HEK293 (cell line): ENCODE results near the gene SERPINA10.
A peak's percentile ranks its signal among the peaks of the same experiment; 100 is the strongest.

Experiments
- CTCF ChIA-PET: fragments of 350-600 bp; formaldehyde crosslinking; extraction: SDS; loops from one replicate; lab custom pipeline; 2021; ENCODE audit warnings: antibody characterized with exemption; lab: Yijun Ruan, JAX
- POLR2A ChIA-PET: fragments of 300-600 bp; formaldehyde crosslinking; extraction: SDS; loops from one replicate; lab custom pipeline; 2020; ENCODE audit warnings: antibody characterized with exemption, inconsistent platforms; lab: Yijun Ruan, JAX
- H3K27ac ChIP-seq: fragments of 200-500 bp; sonication (Bioruptor generic); 2 replicates; pipeline ENCODE4 v1.5.1; 2014; ENCODE audit warnings: low read depth, low read length, control low read depth, inconsistent platforms; ENCODE audit errors: extremely low read depth
- H3K36me3 ChIP-seq, 2 experiments: fragments of 200-500 bp in 1 of 2; sonication (Bioruptor generic) in 1 of 2; 1 replicate in 1 of 2; 2 replicates in 1 of 2; pipeline ENCODE4 v1.5.1; 2014 to 2017; ENCODE audit warnings: inconsistent platforms in 2 of 2, low read length in 2 of 2; ENCODE audit not compliant: control insufficient read depth in 2 of 2, insufficient read depth in 1 of 2
- H3K4me1 ChIP-seq: fragments of 200-500 bp; sonication (Bioruptor generic); 2 replicates; pipeline ENCODE4 v1.5.1; 2014; ENCODE audit warnings: mild to moderate bottlenecking, low read length, inconsistent platforms; ENCODE audit not compliant: control insufficient read depth, insufficient read depth
- H3K4me3 ChIP-seq: 2 replicates; pipeline ENCODE4 v1.5.1; 2011; ENCODE audit warnings: low read depth, mild to moderate bottlenecking, control low read depth, low read length, moderate library complexity
- H3K9me3 ChIP-seq: fragments of 200-500 bp; sonication (Bioruptor generic); 2 replicates; pipeline ENCODE4 v1.5.1; 2014; ENCODE audit warnings: low read depth, low read length, inconsistent platforms; ENCODE audit not compliant: control insufficient read depth, insufficient read depth
- BCL11A ChIP-seq: fragments of 450-650 bp; formaldehyde crosslinking; IDR thresholded peaks from 2 replicates; pipeline ENCODE4 v1.5.1; 2016; ENCODE audit warnings: low read depth, missing biosample characterization, missing genetic modification characterization
- ELK4 ChIP-seq: IDR thresholded peaks from 2 replicates; pipeline ENCODE4 v1.6.1; 2011; ENCODE audit warnings: mild to moderate bottlenecking, low read depth, low read length, borderline replicate concordance
- GLIS1 ChIP-seq: fragments of 450-650 bp; formaldehyde crosslinking; IDR thresholded peaks from 2 replicates; pipeline ENCODE4 v1.5.1; 2016; ENCODE audit warnings: missing biosample characterization, missing genetic modification characterization
- GLIS2 ChIP-seq: fragments of 450-650 bp; formaldehyde crosslinking; IDR thresholded peaks from 2 replicates; pipeline ENCODE4 v1.5.1; 2016; ENCODE audit warnings: missing biosample characterization, missing genetic modification characterization
- HIC1 ChIP-seq: fragments of 450-650 bp; formaldehyde crosslinking; IDR thresholded peaks from 2 replicates; pipeline ENCODE4 v1.5.1; 2016; ENCODE audit warnings: missing biosample characterization, missing genetic modification characterization
- OSR2 ChIP-seq: fragments of 450-650 bp; formaldehyde crosslinking; IDR thresholded peaks from 2 replicates; pipeline ENCODE4 v1.5.1; 2016; ENCODE audit warnings: missing biosample characterization, missing genetic modification characterization
- SCRT1 ChIP-seq: fragments of 450-650 bp; formaldehyde crosslinking; IDR thresholded peaks from 2 replicates; pipeline ENCODE4 v1.5.1; 2016; ENCODE audit warnings: missing biosample characterization, missing genetic modification characterization, borderline replicate concordance
- SP2 ChIP-seq: fragments of 450-650 bp; formaldehyde crosslinking; IDR thresholded peaks from 2 replicates; pipeline ENCODE4 v1.5.1; 2016; ENCODE audit warnings: missing biosample characterization, missing genetic modification characterization
- TCF7L2 ChIP-seq: IDR thresholded peaks from 2 replicates; pipeline ENCODE4 v1.6.1; 2011; ENCODE audit warnings: low read depth, mild to moderate bottlenecking, inconsistent platforms, low read length, moderate library complexity, borderline replicate concordance
- ZIC2 ChIP-seq: fragments of 450-650 bp; formaldehyde crosslinking; IDR thresholded peaks from 2 replicates; pipeline ENCODE4 v1.5.1; 2016; ENCODE audit warnings: missing biosample characterization, missing genetic modification characterization
- ZNF169 ChIP-seq: fragments of 450-650 bp; formaldehyde crosslinking; IDR thresholded peaks from 2 replicates; pipeline ENCODE4 v1.5.1; 2016; ENCODE audit warnings: missing biosample characterization, missing genetic modification characterization
- ZNF292 ChIP-seq: fragments of 450-650 bp; formaldehyde crosslinking; IDR thresholded peaks from 2 replicates; pipeline ENCODE4 v1.5.1; 2016; ENCODE audit warnings: low read depth, missing biosample characterization, missing genetic modification characterization, borderline replicate concordance
- ZNF302 ChIP-seq: fragments of 450-650 bp; formaldehyde crosslinking; IDR thresholded peaks from 2 replicates; pipeline ENCODE4 v1.5.1; 2016; ENCODE audit warnings: missing biosample characterization, missing genetic modification characterization, low read depth
- ZNF324 ChIP-seq: fragments of 450-650 bp; formaldehyde crosslinking; IDR thresholded peaks from 2 replicates; pipeline ENCODE4 v1.5.1; 2016; ENCODE audit warnings: missing biosample characterization, missing genetic modification characterization
- ZNF335 ChIP-seq: fragments of 450-650 bp; formaldehyde crosslinking; conservative IDR thresholded peaks from 2 replicates; pipeline ENCODE4 v1.5.1; 2016; ENCODE audit warnings: missing biosample characterization, missing genetic modification characterization
- ZNF341 ChIP-seq: fragments of 450-650 bp; formaldehyde crosslinking; IDR thresholded peaks from 2 replicates; pipeline ENCODE4; 2016; ENCODE audit warnings: low read depth, missing biosample characterization, missing genetic modification characterization
- ZNF350 ChIP-seq: fragments of 450-650 bp; formaldehyde crosslinking; IDR thresholded peaks from 2 replicates; pipeline ENCODE4 v1.5.0; 2017; ENCODE audit warnings: missing biosample characterization, mild to moderate bottlenecking, missing genetic modification characterization
- ZNF37A ChIP-seq: fragments of 450-650 bp; IDR thresholded peaks from 2 replicates; pipeline ENCODE4 v1.5.1; 2018; ENCODE audit warnings: missing biosample characterization, missing genetic modification characterization
- ZNF473 ChIP-seq: fragments of 450-650 bp; formaldehyde crosslinking; IDR thresholded peaks from 2 replicates; pipeline ENCODE4 v1.5.1; 2017; ENCODE audit warnings: missing biosample characterization, missing genetic modification characterization
- ZNF530 ChIP-seq: fragments of 450-650 bp; formaldehyde crosslinking; IDR thresholded peaks from 2 replicates; pipeline ENCODE4 v1.5.1; 2016; ENCODE audit warnings: low read depth, missing biosample characterization, missing genetic modification characterization
- ZNF549 ChIP-seq: fragments of 450-650 bp; IDR thresholded peaks from 2 replicates; pipeline ENCODE4 v1.5.1; 2018; ENCODE audit warnings: missing biosample characterization, missing genetic modification characterization, mild to moderate bottlenecking, inconsistent platforms, moderate library complexity
- ZNF555 ChIP-seq: fragments of 450-650 bp; formaldehyde crosslinking; conservative IDR thresholded peaks from 2 replicates; pipeline ENCODE4 v1.5.1; 2017; ENCODE audit warnings: missing biosample characterization, mild to moderate bottlenecking, missing genetic modification characterization, inconsistent platforms
- ZNF560 ChIP-seq: fragments of 450-650 bp; formaldehyde crosslinking; IDR thresholded peaks from 2 replicates; pipeline ENCODE4 v1.5.1; 2017; ENCODE audit warnings: missing biosample characterization, missing genetic modification characterization, borderline replicate concordance
- ZNF654 ChIP-seq: fragments of 450-650 bp; formaldehyde crosslinking; IDR thresholded peaks from 2 replicates; pipeline ENCODE4 v1.5.1; 2016; ENCODE audit warnings: low read depth, missing biosample characterization, missing genetic modification characterization
- ZNF830 ChIP-seq: fragments of 450-650 bp; IDR thresholded peaks from 2 replicates; pipeline ENCODE4 v1.5.0; 2018; ENCODE audit warnings: missing biosample characterization, missing genetic modification characterization, low read depth, mild to moderate bottlenecking, moderate library complexity
- TF ChIP-seq, protein P1 (sequence below): fragments of 450-650 bp; formaldehyde crosslinking; IDR thresholded peaks from 2 replicates; pipeline ENCODE4 v1.5.1; 2016; ENCODE audit warnings: missing biosample characterization, missing genetic modification characterization

The SERPINA10 gene

DNA sequence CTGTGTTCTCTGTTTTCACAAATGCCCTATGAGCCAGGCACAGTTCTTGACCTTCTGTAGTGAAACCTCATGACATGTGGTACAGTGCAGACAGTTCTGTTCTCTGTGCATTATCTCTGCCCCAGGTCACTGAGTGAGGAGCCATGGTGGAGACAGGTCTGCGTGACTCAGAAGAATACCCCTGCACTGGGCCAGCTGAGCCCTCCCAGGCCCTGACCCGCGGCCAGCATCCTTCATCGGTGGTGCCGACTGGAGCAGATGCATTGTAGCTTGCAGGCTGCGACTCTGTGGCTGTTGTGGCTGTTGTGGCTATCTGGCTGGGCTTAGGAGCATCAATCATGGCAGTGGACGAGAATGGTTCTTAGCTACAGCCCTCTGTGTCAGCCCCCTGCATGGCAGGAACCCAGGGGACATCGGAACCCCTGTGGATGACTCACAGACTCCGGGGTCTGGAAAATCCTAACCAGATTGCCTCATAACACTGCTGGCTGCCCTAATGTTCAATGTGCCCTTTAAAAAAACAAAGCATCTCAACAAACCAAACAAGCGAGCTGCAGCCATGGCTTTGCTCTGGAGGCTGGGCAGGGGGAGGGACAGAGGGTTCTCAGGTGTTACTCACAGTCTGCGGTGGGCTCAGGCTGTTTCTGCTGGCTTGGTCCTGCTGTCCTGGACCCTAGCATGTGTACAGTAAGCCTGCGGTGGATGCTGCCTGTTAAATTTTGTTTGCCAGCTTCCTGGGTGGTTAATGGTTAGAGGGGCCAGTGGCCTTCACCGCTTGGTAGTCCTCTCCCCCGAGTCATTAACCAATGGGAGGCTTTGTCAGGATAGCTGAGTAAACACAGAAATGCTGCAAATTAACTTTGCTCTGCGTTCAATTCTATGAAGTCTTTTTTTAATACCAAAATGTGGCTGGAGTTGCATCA lies 29.8 kb upstream of the SERPINA10 start, which contains the start of gene SERPINA6:
TSS of gene SERPINA6 (minus strand) at position 689 of the 923 bp plus-strand sequence. CDS start 8,688 bp downstream, outside the sequence.
- H3K4me3 ChIP-seq, result no peak within 1 kb of the TSS
- ChIA-PET CTCF (interaction anchor here (1.3 kb wide), 1 partner anchor 14 kb away, joined by 3 read pairs; no protein-coding TSS in a partner anchor), POLR2A (no interaction called here)
- no peaks in the 10 kb centered on the region for H3K4me1 ChIP-seq
- no peaks in the 10 kb centered on the region for H3K9me3 ChIP-seq
- no peak within 1 kb of the TSS for H3K27ac ChIP-seq
- no peaks in the 10 kb centered on the region for H3K36me3 ChIP-seq
- no peak for TF ChIP-seq ZNF341
- TF ChIP-seq GLIS1 (tag by site-specific recombination), result peak; percentile 69
- TF ChIP-seq GLIS2 (tag by site-specific recombination), result peak; percentile 19; the same call in 1 of the 2 replicates
- no peak for TF ChIP-seq ZNF654 (tag by site-specific recombination)
- peak; percentile 73 for TF ChIP-seq ZIC2 (tag by site-specific recombination)

DNA sequence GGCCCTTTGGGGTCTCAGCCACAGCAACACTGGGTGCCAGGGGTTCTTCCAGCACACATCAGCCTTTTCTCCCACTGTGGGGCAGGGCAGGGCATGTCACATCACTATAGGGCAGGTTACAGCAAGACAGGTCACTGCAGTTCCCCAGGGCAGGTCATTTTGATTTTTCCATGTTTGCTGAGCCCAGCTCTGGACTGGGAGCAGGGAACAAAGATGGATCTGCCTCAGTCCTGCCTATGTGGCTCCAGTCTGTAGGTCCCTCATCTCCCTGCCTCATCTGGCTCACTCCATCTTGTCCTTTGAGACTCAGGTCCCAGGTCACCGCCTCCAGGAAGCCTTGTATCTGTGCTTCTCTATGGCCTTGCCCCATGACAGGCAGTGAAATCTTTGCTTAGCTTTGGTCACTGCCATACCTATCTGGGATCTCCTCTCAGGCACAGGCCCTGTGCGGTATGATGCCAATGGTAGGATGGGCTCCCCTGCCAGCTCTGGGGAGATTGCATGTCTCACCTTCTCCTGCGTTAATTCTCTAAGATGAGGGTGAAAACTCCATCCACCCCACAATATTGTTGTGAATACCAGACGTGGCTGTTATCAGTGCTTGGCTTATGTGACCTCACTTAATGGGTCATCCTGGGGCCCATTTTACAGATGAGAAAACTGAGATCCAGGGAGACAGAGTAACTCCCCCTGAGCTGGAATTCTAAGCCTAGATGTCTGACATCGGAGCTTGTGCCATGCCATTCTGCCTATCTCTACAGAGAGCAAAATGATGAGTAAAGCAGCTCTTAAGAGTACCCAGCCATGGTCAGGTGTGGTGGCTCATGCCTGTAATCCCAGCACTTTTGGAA lies 28.6 kb upstream of the SERPINA10 start:
- CTCF ChIA-PET, result interaction anchor here (0.5 kb wide), 1 partner anchor 9 kb away, joined by 3 read pairs; no protein-coding TSS in a partner anchor
- TF ChIP-seq BCL11A (tag by site-specific recombination) (no peak), ZNF302 (no peak), ZNF555 (tag by site-specific recombination) (no peak), OSR2 (tag by site-specific recombination) (no peak)

GRCh38 chr14:94320243-94320642 lies 27.2 kb upstream of the SERPINA10 start:
- CTCF ChIA-PET, result no interaction called here
- no peak for TF ChIP-seq SP2 (tag by site-specific recombination)
- no peak for TF ChIP-seq TCF7L2
- TF ChIP-seq ZNF549 (tag by site-specific recombination), result no peak
- TF ChIP-seq ZNF830 (tag by site-specific recombination), result no peak
- TF ChIP-seq, protein P1, sequence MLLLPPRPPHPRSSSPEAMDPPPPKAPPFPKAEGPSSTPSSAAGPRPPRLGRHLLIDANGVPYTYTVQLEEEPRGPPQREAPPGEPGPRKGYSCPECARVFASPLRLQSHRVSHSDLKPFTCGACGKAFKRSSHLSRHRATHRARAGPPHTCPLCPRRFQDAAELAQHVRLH (tag by site-specific recombination), result no peak
- no peak for TF ChIP-seq SCRT1 (tag by site-specific recombination)
- TF ChIP-seq ZNF473, result no peak
- no peak for TF ChIP-seq ZNF530 (tag by site-specific recombination)
- TF ChIP-seq ZNF324 (tag by site-specific recombination), result no peak
- TF ChIP-seq HIC1, result no peak
- TF ChIP-seq ZNF350 (tag by site-specific recombination), result no peak
- TF ChIP-seq ZNF37A, result no peak
- TF ChIP-seq ZNF335 (tag by site-specific recombination), result no peak
- TF ChIP-seq ZNF560 (tag by site-specific recombination), result no peak
- TF ChIP-seq ZNF169 (tag by site-specific recombination), result no peak
- no peak for TF ChIP-seq ZNF292 (tag by site-specific recombination)
- TF ChIP-seq ELK4, result no peak

More for the DNA sequence above, 28.6 kb upstream of the SERPINA10 start:
- Histone ChIP-seq H3K9me3 (no peaks in the 10 kb centered on the region), H3K4me3 (no peak overlapping the region), H3K4me1 (no peaks in the 10 kb centered on the region), H3K36me3 (no peaks in the 10 kb centered on the region), H3K27ac (no peak overlapping the region)
- POLR2A ChIA-PET, result no interaction called here

More at GRCh38 chr14:94320243-94320642, 27.2 kb upstream of the SERPINA10 start:
- no peaks in the 10 kb centered on the region for H3K36me3 ChIP-seq
- H3K27ac ChIP-seq, result no peak overlapping the region
- no peaks in the 10 kb centered on the region for H3K4me1 ChIP-seq
- H3K4me3 ChIP-seq, result no peak overlapping the region
- H3K9me3 ChIP-seq, result no peaks in the 10 kb centered on the region
- POLR2A ChIA-PET, result interaction anchor here (0.7 kb wide), 1 partner anchor 108 kb away, joined by 4 read pairs; no protein-coding TSS in a partner anchor
